ENCODE measurements around the gene ABCB10.

The ABCB10 gene

GRCh38 chr1:229570891-229571516 lies 12.5 kb upstream of the ABCB10 start:
- TF ChIP-seq, protein P1, sequence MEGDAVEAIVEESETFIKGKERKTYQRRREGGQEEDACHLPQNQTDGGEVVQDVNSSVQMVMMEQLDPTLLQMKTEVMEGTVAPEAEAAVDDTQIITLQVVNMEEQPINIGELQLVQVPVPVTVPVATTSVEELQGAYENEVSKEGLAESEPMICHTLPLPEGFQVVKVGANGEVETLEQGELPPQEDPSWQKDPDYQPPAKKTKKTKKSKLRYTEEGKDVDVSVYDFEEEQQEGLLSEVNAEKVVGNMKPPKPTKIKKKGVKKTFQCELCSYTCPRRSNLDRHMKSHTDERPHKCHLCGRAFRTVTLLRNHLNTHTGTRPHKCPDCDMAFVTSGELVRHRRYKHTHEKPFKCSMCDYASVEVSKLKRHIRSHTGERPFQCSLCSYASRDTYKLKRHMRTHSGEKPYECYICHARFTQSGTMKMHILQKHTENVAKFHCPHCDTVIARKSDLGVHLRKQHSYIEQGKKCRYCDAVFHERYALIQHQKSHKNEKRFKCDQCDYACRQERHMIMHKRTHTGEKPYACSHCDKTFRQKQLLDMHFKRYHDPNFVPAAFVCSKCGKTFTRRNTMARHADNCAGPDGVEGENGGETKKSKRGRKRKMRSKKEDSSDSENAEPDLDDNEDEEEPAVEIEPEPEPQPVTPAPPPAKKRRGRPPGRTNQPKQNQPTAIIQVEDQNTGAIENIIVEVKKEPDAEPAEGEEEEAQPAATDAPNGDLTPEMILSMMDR (IDR thresholded peaks at IDR 0.05; ENCODE audit: low read depth, low read length, missing control alignments), result no peak
- DNase-seq (ENCODE audit: extremely low read depth, low read depth), result no peak
- H3K4me3 ChIP-seq (replicated peaks; ENCODE audit: low read depth, low read length), result no peak overlapping the region

DNA sequence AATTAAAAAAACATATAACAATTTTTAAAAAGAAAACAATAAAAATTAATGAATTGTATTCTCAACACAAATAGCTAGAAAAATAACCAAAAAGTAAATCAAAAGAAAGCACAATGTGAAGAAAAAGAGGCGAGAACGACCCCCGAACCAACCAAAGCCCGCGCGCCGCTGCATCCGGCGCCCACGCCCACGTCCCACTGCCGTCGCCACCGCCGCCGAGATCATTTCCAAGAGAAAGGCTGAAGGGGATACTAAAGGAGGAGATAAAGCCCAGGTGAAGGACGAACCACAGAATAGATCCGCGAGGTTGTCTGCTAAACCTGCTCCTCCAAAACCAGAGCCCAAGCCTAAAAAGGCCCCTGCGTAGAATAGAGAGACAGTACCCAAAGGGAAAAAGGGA lies 11.8 kb upstream of the ABCB10 start:
- no peak for DNase-seq (ENCODE audit: extremely low read depth, low read depth)
- H3K4me3 ChIP-seq (replicated peaks; ENCODE audit: low read depth, low read length), result no peak overlapping the region
- TF ChIP-seq, protein P1 (IDR thresholded peaks at IDR 0.05; ENCODE audit: low read depth, low read length, missing control alignments), result no peak

DNA sequence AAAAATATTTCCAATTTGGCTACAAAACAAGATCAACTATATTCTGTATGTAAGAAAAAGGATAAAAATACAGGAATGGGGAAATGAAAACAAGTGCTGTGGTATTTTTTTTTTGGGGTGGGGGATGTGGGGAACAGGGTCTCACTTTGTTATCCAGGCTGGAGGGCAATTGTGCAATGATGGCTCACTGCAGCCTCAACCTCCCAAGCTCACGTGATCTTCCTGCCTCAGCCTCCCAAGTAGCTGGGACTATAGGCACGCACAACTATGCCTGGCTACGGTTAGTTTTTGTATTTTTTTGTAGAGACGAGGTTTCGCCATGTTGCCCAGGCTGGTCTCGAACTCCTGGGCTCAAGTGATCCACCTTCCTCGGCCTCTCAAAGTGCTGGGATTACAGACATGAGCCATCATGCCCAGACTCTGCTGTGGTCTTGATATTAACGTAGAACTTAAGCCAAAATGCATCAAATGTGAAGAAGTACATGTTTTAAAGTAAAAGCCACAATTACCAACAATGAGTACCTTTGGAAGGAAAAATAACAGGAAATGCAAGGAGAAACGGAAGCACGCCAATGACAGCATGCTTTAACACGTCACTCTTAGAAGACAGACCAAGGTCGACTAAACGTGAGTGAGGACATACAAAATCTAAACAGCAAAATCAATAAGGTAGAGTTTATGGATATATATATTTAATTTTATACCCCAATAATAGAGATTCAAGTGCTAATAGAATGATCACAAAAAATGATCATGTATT lies 8.8 kb upstream of the ABCB10 start:
- H3K4me3 ChIP-seq (replicated peaks; ENCODE audit: low read depth, low read length), result no peak overlapping the region
- TF ChIP-seq, protein P1 (IDR thresholded peaks at IDR 0.05; ENCODE audit: low read depth, low read length, missing control alignments), result no peak
- DNase-seq (ENCODE audit: extremely low read depth, low read depth), result no peak

DNA sequence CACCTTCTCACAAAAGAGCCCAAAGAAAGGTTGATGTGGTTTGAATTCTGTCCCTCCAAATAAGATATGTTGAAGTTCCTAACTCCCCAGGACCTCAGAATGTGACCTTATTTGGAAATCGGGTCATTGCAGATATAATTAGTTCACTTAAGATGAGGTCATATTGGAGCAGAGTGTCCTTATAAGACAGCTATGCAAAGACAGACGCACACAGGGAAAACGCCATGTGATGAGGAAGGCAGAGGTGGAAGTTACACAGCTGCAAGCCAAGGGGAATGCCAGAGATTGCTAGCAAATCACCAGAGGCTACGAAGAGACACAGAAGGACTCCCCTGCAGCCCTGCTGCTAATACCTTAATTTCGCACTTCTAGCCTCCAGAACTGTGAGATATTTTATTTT lies 5.2 kb upstream of the ABCB10 start:
- no peak overlapping the region for H3K4me3 ChIP-seq (replicated peaks; ENCODE audit: low read depth, low read length)
- no peak for DNase-seq (ENCODE audit: extremely low read depth, low read depth)
- TF ChIP-seq, protein P1 (IDR thresholded peaks at IDR 0.05; ENCODE audit: low read depth, low read length, missing control alignments), result no peak

DNA sequence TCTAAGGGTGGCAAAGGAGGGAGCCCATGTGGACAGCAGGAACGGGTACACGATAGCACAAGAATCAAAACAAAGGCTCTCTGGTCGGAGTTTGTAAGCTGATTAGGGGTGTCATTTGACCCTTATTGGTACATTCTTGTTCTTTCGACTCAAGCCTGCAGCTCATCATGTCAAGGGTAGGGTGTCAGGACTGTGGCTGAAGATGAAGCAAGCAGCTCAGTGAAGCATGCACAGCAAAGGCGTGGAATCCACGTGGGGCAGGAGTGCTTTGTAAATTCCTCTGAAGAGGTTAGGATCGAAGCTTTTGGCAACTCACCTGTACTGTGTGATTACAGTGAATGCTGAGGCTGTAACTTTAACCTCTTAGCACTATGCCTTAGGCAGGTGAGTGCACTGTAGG lies 4.7 kb upstream of the ABCB10 start:
- TF ChIP-seq, protein P1 (IDR thresholded peaks at IDR 0.05; ENCODE audit: low read depth, low read length, missing control alignments), result no peak
- DNase-seq (ENCODE audit: extremely low read depth, low read depth), result no peak
- no peak overlapping the region for H3K4me3 ChIP-seq (replicated peaks; ENCODE audit: low read depth, low read length)

DNA sequence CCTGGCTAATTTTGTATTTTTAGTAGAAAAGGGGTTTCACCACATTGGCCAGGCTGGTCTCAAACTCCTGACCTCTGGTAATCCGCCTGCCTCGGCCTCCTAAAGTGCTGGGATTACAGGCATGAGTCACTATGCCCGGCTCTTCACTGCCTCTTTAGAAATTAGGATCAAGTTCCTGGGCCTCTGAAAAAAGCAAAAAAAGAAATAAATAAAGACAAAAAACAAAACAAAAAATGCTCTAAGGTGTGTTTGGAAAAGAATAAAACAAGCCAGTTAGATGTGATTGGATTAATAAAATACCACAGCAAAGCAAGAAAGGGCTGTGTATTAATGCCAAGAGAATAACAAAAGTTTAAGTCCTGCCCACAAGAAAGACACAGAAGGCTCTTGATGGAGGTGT lies 4.2 kb upstream of the ABCB10 start:
- no peak overlapping the region for H3K4me3 ChIP-seq (replicated peaks; ENCODE audit: low read depth, low read length)
- TF ChIP-seq, protein P1 (IDR thresholded peaks at IDR 0.05; ENCODE audit: low read depth, low read length, missing control alignments), result no peak
- DNase-seq (ENCODE audit: extremely low read depth, low read depth), result no peak

All from HFF-Myc (cell line).